Type B pancreatic cell (in vitro differentiated cells): ENCODE results near the gene DOCK1. TPM values are rescaled to one million over a fixed set of nuclear protein-coding genes. Genes with fewer than 3 reads are reported as not detected.

Experiments
- DNase-seq: peaks from one replicate; pipeline ENCODE4 v3.0.0; 2021; ENCODE audit warnings: mixed read lengths; ENCODE audit not compliant: unreplicated experiment; ENCODE audit errors: extremely low spot score
- H3K27ac Mint-ChIP-seq: 2 replicates; pipeline ENCODE4 v1.8.0; 2021; ENCODE audit warnings: mild to moderate bottlenecking, mixed read lengths
- H3K27me3 Mint-ChIP-seq: 2 replicates; pipeline ENCODE4 v1.8.0; 2021; ENCODE audit warnings: mixed read lengths
- H3K36me3 Mint-ChIP-seq: 2 replicates; pipeline ENCODE4 v1.8.0; 2021; ENCODE audit warnings: mixed read lengths
- H3K4me1 Mint-ChIP-seq: one replicate; pipeline ENCODE4 v1.8.0; 2021; ENCODE audit warnings: mixed read lengths; ENCODE audit not compliant: unreplicated experiment
- H3K4me3 Mint-ChIP-seq: 2 replicates; pipeline ENCODE4 v1.8.0; 2021; ENCODE audit warnings: mild to moderate bottlenecking, mixed read lengths
- H3K9me3 Mint-ChIP-seq: 2 replicates; pipeline ENCODE4 v1.8.0; 2021; ENCODE audit warnings: mixed read lengths
- total RNA-seq: library from RNA; stranded (reverse); gene quantifications from 2 replicates; pipeline ENCODE4 v1.2.1, GENCODE V29; 2021; ENCODE audit warnings: low replicate concordance
- TF ChIP-seq, protein P1 (sequence below): fragments of 200-600 bp; sonication (generic); conservative IDR thresholded peaks from 2 replicates; pipeline ENCODE4 v1.5.0; 2021; ENCODE audit warnings: antibody characterized with exemption, mild to moderate bottlenecking

The DOCK1 gene
- total RNA-seq, 1 donor from 2014 or later = 67.4 TPM

DNA sequence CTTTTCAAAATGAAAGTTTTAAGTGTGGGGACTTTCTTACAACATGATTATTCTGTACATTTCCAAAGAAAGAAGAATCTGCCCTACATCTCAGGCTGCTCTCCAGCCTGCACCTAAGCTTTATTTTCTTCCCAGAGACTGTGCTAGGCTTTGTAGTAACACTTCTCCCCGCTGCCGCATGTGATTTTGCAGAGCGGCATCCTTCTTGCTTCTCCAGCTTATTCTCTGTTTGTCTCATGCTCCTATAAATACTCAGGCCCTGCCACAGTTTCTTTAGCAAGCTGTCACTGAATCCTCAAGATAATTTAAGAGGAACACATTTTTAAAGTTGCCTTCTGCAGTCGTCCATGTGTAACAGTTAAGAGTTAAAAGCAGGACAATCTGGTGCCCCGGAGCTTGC, 237.6 kb downstream of the DOCK1 start:
- no peak overlapping the region for H3K27ac Mint-ChIP-seq
- peaks cover 20% of the 10 kb centered on the region for H3K36me3 Mint-ChIP-seq
- H3K9me3 Mint-ChIP-seq = no peaks in the 10 kb centered on the region
- TF ChIP-seq, protein P1, sequence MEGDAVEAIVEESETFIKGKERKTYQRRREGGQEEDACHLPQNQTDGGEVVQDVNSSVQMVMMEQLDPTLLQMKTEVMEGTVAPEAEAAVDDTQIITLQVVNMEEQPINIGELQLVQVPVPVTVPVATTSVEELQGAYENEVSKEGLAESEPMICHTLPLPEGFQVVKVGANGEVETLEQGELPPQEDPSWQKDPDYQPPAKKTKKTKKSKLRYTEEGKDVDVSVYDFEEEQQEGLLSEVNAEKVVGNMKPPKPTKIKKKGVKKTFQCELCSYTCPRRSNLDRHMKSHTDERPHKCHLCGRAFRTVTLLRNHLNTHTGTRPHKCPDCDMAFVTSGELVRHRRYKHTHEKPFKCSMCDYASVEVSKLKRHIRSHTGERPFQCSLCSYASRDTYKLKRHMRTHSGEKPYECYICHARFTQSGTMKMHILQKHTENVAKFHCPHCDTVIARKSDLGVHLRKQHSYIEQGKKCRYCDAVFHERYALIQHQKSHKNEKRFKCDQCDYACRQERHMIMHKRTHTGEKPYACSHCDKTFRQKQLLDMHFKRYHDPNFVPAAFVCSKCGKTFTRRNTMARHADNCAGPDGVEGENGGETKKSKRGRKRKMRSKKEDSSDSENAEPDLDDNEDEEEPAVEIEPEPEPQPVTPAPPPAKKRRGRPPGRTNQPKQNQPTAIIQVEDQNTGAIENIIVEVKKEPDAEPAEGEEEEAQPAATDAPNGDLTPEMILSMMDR = no peak
- H3K4me1 Mint-ChIP-seq = no peaks in the 10 kb centered on the region
- no peak for DNase-seq
- no peaks in the 10 kb centered on the region for H3K27me3 Mint-ChIP-seq
- H3K4me3 Mint-ChIP-seq = no peak overlapping the region

DNA sequence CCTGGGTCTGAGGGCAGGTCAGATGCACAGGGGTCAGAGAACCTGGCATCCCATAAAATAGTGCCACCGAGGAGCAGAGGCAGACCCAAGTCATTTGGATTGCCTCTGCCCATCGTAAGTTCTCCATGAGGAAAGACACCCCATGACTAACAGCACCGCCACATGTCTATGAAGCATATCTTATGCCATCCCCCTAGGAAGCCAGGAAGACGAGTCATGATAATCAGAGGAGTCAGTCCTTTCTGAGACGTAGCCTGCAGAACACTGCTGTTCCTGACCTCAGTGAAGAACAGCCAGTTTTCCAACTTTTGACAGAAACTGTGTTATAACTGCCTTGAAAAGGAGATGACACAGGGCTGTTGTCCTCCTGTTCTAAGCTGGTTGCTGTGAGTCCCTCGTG, 239.9 kb downstream of the DOCK1 start:
- Mint-ChIP-seq H3K27me3 (no peaks in the 10 kb centered on the region), H3K4me1 (peaks cover 23% of the 10 kb centered on the region), H3K9me3 (no peaks in the 10 kb centered on the region), H3K4me3 (no peak overlapping the region), H3K36me3 (peaks cover 5% of the 10 kb centered on the region), H3K27ac (no peak overlapping the region)
- TF ChIP-seq, protein P1 = no peak
- DNase-seq = no peak

DNA sequence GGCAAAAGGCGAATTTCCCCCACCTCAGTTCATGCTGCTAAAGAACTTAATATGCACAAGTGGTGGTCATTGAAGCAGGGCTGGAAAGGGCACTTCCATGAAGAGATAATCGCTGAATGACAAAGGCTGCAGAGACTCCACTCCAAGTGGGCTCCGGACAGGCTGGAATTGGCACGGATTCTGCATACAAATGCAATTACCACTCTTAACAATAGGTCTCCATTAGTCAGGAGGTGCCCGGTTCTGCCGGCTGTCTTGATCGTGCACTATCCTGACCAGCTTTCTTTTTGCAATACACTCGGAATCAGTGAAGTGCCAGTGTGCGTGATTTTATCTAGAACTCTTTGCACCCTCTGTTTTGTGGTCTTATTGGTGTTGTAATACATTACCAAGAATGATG, 241.4 kb downstream of the DOCK1 start:
- Mint-ChIP-seq H3K4me3 (no peak overlapping the region), H3K9me3 (no peaks in the 10 kb centered on the region), H3K27ac (no peak overlapping the region), H3K4me1 (peaks cover 27% of the 10 kb centered on the region), H3K36me3 (no peaks in the 10 kb centered on the region), H3K27me3 (no peaks in the 10 kb centered on the region)
- no peak for DNase-seq
- TF ChIP-seq, protein P1 = no peak

DNA sequence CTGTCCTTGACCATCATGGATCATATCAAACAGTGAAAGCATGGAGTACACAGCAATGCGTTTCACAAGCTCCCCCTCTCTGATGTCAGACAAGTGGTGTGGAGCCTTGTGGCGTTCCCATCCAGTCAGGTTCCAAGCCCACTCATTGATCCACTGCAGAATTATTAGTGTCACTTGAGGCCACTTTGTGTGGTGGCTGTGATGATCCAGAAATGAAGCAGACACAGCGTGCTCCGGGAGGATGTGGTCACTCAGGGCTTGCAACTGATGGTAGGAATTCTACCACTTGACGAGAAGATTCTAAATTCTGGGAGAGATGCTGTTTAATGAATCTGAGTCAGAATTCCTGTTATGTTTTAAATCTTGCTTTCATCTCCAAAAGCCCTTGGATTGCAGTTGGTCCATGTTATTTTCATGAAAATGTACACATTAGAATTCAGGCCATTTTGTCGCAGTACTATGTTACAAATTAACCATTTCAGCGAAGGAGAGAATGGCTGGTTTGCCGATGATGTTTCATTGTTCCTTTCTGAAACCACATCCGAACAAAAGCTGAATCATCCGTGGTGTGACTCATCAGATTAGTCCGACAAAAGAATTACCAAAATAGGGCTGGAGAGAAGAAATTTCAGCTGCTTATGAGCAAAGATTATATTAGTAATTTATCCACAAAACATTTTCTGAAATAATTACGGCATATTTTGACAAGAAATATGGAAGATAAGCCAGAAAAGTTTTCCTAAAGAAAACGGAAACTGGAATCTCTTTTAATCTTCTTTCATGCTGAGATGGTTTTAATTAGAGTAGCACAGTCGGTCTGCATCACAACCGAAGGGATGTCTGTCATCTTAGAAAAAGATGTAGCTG, 243.1 kb downstream of the DOCK1 start:
- Mint-ChIP-seq H3K27ac (no peak overlapping the region), H3K36me3 (no peaks in the 10 kb centered on the region), H3K4me1 (peaks cover 27% of the 10 kb centered on the region), H3K4me3 (no peak overlapping the region), H3K9me3 (no peaks in the 10 kb centered on the region), H3K27me3 (no peaks in the 10 kb centered on the region)
- TF ChIP-seq, protein P1 = no peak
- DNase-seq = no peak

DNA sequence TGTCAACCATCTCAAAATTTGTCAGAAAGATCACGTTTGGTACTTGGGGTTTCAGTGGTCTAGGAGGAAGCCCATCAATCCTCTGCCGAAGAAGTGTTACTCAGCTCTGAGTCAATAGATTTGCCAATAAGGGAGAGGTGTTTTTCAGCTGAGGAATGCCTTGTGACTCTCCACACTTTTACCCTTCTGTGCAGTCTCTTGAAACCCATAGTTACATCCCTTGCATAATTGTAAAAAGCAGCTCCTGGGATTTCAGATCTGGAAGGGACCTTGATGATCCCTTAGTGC, 243.6 kb downstream of the DOCK1 start:
- Mint-ChIP-seq H3K4me1 (peaks cover 27% of the 10 kb centered on the region), H3K4me3 (no peak overlapping the region)

More for the DNA sequence above, 243.6 kb downstream of the DOCK1 start:
- TF ChIP-seq, protein P1 = no peak
- Mint-ChIP-seq H3K36me3 (no peaks in the 10 kb centered on the region), H3K27ac (no peak overlapping the region), H3K27me3 (no peaks in the 10 kb centered on the region), H3K9me3 (no peaks in the 10 kb centered on the region)
- no peak for DNase-seq
